GM12872 (cell line): Measurements from ENCODE around the gene GAS1.

ENCODE experiments used
- CTCF ChIP-seq: IDR thresholded peaks from 3 replicates; pipeline ENCODE4 v1.5.1; 2011; ENCODE audit warnings: low read depth, mild to moderate bottlenecking, low read length, moderate library complexity; ENCODE audit not compliant: insufficient read depth

GAS1 gene

GRCh38 chr9:86946201-86947145, 833 bp downstream of the GAS1 start:
- no peak for TF ChIP-seq CTCF

GRCh38 chr9:86945728-86946200, 1.5 kb downstream of the GAS1 start:
- TF ChIP-seq CTCF: no peak

- TF ChIP-seq CTCF: no peak
Observed at GRCh38 chr9:86944796-86945727, 2.2 kb downstream of the GAS1 start.

GRCh38 chr9:86943201-86944113, 3.8 kb downstream of the GAS1 start:
- no peak for TF ChIP-seq CTCF

DNA sequence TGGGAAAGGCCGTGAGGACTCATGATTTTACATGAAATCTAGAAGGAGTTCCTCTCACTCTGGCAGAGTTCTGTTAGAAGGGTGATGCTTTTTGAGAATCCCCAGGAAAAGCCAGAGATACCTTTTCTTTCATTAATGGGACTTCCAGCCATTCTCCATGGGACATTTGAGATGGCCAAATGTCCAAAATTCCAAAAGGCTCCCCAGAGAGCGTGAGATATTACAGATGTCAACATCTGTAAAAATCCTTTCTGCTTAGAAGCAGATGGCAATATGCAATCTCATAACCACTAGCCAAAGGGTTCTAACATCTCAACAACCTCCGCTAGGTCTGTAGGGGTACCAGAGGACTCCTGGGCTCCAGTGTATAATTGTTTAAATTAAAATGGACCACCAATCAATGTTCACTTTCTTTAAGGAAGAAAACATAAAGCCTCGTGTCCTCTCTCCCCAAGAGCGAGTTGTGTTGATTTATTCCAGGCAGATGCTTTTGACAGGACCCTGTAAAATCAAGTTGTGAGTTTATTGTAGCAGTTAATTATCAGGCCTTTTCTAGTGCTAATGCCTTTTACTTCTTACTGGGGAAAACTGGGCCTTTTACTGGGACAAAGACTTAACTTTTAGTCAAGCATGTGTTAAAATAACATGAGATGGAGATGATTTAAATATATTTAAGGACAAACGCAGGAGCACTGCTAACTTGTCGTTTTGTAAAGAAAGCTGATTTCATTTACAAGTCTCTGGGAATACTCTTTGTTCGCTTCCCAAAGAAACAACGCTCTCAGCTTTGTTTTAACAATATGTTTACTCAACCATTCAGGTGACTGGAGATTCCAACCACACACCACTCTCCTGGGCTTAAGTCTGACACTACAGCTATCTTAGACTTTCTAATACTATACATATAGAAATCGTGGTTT, 4.8 kb downstream of the GAS1 start:
- TF ChIP-seq CTCF: no peak

DNA sequence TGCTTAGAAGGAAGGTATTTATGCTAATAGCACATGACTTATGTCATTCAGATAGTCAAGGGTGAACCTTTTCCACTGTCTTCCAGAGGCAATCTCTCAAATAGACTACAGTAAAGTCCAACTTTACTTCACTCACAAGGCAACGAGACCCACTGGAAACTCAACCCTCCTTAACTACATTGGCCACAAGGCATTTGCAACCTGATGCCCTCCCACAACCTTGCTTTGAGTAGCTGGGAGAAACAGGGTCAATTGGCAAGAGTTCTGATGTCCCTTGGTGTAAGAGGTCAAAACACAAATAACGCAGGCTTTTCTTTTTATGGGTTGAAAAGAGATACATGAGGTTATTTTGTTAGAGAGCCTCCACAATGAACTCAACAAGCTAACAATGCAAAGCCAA, 6.1 kb downstream of the GAS1 start:
- TF ChIP-seq CTCF: no peak
